ENCODE measurements around the gene CIROP.

CIROP gene, protein sequence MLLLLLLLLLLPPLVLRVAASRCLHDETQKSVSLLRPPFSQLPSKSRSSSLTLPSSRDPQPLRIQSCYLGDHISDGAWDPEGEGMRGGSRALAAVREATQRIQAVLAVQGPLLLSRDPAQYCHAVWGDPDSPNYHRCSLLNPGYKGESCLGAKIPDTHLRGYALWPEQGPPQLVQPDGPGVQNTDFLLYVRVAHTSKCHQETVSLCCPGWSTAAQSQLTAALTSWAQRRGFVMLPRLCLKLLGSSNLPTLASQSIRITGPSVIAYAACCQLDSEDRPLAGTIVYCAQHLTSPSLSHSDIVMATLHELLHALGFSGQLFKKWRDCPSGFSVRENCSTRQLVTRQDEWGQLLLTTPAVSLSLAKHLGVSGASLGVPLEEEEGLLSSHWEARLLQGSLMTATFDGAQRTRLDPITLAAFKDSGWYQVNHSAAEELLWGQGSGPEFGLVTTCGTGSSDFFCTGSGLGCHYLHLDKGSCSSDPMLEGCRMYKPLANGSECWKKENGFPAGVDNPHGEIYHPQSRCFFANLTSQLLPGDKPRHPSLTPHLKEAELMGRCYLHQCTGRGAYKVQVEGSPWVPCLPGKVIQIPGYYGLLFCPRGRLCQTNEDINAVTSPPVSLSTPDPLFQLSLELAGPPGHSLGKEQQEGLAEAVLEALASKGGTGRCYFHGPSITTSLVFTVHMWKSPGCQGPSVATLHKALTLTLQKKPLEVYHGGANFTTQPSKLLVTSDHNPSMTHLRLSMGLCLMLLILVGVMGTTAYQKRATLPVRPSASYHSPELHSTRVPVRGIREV

DNA sequence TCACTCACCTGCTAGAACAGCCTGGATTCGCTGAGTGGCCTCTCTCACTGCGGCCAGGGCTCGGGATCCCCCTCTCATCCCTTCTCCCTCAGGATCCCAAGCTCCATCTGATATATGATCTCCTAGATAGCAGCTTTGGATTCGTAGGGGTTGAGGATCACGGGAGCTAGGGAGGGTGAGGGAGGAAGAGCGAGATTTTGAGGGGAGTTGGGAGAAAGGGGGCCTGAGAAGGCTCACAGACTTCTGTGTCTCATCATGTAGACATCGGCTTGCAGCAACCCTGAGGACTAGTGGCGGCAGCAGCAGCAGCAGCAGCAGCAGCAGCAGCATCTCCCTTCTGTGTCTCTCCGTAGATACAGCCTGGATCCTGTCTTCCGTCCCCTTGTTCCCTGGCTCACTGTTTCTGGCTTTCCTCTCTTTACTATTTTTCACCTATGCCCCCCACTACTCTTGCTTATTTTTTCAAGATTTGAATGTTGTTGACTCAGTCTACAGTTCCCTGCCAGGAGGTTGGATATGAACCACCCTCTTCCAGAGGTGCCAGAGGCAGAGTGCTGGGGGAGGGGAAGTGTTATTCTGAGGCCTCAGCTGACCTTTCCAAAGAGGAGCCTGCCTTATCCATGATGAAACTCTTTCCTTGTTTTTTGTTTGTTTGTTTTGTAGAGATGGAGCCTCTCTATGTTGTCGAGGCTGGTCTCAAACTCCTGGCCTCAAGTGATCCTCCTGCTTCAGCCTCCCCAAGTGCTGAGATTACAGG lies at the start of gene CIROP:
Gene CIROP, minus strand, starts transcription at position 399 of the 757 bp plus-strand sequence. Its CDS starts 69 bp downstream, at position 330.
- no peak for DNase-seq

DNA sequence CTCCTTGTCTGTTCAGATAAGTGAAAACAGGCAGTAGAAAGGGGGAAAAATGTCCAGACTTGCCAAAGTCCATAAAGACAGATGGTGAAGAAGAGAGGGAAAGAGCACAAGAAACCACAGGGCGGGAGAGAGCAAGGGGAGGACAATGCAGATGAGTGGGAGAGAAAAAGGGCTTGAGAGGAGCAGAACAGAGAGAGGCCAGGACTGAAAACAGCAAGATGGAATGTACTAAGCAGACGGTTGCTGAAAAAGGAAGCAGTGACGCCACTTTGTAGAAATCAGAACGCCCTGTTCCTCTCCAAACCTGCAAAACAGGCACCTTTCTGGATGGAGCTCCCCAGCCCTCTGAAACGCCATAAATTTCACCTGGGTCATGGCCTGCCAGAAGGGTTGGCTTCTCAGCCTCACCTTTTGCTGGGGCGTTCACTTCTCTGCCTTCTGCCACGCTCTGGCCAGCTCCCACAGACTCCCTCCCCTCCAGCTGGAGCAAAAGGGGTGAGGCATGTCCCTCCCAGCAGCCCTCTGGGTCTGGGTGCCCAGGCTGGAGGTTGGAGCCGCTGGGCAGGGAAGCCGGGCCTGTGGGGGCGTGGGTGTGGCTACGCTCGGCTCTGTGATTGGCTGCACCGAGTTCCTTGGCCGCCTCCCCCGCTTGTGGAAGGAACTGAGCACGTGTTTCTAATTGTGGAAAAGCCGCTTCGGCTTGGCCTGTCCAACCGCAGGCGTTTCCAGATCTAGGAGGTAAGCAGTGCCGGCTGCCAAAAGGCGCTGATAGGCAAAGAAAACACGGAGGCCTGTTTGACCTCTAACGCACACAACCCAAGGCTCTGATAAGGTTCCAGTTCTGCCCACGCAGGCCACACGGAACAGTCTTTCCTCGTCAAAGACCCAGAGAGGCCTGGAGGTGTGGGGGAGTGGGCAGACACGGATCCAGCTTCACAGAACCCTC lies 49.3 kb upstream of the CIROP start:
- peak; percentile 89 for DNase-seq

DNA sequence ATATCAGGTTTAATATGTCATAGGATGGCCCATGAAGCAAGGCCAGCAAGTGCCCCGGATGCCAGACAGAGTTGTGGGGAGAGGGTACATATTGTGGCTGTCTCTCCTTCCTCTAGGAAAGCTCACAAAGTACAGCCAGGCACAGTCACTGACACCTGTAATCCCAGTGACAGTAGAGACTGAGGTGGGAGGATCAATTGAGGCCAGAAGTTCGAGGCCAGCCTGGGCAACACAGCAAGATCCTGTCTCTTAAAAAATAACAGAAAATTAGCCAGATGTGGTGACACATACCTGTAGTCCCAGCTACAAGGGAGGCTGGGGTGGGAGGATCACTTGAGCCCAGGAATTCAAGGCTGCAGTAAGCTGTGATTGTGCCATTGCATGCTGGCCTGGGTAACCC lies 46.6 kb upstream of the CIROP start:
- DNase-seq = no peak

DNA sequence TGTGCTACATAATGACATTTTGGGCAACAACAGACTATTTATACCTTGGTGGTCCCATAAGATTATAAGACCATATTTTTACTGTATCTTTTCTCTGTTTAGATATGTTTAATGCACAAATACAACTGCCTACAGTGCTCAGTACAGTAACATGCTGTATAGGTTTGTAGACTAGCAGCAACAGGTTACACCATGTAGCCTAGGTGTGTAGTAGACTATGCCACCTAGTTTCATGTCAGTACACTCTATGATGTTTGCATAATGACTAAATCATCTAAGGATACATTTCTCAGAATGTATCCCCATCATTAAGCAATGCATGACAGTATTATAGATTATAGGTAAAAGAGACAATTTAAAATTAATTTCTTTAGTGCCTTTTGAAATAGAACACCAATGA lies 45.0 kb upstream of the CIROP start:
- no peak for DNase-seq

DNA sequence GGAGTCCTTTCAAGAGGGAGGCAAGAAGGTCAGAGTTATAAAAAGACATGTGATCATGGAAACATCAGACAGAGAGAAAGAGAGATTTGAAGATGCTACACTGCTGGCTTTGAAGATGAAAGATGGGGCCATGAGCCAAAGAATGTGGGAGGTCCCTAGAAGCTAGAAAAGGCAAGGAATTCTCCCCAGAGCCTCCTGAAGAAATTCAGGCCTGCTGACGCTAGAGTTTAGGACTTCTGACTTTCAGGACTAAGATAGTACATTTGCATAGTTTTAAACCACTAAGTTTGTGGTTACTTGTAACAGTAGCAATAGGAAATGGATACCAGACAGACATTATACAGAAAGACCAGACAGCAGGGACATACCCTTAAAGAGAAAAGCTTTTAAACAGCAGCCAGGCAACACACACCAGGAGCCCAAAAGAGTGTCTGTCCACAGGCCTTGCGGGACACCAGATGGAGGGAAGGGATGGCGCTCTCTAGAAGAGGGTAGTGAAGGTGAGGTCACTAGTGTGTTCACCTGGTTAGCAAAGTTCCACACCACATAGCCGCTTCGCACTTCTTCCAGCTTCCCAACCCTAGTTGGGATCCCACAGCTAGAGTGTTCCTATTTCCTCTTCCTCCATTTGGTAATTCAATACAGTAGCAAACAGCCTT lies 43.9 kb upstream of the CIROP start:
- DNase-seq = no peak

DNA sequence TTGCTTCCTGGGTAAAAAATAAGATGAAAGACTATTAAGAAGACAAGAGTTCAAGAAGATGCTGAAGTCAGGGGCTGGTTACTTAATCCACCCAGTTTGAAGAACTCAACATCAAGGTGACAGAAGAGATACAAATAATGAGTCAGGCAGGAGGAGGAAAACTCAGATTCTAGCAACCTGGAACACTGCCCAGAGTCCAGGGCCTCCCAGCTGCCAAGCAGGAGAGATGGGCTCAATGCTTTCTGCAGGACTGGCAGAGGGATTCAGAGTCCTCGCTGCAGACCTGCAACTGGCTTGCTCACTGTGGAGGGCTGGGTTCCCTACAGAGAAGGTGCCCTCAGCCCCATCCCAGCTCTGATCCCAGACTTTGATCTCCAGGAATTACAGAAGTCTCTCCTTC lies 42.9 kb upstream of the CIROP start:
- DNase-seq = no peak

DNA sequence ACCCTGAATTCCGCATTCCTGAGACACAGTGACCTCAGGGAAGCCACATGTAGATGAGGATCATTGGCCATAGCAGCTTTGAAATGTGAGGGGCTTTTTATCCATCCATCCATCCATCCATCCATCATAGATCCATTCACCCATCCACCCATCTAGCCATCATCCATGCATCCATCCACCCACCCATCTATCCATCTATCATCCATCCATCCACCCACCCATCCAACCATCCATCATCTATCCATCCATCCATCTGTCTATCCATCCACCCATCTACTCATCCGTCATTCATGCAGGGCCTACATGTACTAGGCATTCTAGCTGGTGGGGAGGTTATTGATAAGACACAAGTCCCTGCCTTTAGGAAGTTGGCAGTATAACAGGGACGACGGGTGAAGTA lies 42.2 kb upstream of the CIROP start:
- DNase-seq = no peak

DNA sequence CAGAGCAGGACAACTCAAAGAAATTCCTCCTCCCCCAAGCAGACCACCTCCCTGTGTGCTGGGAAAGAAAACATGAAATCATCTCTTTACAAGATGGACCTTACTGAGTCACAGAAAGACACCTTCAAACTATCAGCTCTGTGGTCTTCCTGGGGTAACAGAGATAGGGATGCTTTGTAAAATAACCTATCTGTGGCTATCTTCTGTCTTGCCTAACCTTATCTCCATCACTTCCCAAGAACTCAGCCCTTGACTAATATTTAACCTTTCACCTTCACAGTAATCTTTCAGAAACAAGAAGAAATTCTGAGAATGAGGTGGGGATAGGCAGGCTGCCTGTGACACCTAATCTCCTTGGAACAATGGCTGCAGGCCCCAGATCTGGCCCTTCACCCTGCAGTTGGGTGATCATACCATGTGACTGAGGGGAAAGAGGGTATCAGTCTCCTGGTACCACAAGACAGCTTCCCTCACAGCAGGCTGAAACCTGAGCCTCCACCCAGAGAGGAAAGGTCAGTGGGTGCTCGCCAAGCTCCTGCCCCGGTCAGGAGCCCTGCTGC lies 41.6 kb upstream of the CIROP start:
- DNase-seq = no peak

DNA sequence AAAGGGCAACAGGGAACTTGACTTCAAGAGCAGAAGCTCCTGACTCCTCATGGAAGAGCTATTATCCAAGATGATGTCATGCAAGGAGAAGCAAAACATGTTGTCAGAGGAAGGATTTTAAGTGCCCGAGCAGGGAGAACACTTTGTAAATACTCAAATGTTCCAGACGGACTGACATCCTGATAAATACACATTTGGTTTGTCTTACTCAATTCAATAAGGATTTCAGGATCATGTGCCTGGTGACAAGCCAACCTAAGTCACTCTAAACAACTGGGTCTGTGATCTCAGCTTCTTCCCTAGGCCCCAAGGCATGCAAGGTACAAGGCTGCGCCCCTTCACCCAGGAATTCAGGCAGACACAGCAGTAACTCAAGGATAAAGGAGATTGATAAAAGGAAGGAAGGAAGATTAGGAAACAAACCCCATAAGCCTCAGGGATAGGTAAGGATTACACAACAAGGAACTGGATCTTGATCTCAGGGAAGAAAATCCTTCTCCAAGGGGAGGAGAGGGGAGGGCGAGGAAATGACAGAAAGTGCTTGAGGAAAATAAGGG lies 41.1 kb upstream of the CIROP start:
- peak; percentile 61 for DNase-seq

DNA sequence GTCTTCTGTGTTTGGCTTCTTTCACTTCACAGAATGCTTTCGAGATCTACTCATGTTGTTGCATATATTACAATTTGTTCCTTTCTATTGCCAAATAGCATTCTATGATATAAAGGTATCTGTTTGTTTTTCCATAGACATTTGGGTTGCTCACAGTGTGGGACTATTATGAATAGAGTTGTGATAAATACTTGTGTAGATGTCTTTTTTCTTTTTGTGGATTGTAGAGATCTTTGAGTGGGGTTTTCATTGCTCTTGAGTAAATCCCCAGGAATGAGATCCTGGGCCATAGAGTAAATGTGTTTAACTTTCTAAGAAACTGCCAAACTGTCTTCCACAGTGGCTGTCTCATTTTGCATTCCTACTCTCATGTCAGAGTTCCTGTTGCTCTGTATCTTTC lies 39.1 kb upstream of the CIROP start:
- DNase-seq = no peak

DNA sequence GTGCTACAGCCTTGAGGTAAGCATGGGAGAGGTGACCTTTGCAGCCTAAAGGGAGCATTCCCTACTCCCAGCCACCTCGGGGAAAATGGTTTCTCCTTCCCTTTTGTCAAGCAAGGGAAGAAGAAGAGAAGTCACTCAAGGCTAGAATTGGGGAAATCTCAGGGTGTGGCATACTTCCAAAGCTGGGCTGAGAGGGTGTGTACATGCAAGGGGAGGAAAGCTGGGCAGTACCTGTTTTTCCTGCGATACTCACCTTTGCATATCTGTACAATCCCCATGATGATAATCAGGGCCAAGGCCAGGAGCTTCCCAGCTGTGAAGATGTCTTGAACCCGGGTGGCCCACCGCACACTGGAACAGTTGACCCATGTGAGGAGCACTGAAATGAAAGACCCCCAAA lies 38.0 kb upstream of the CIROP start:
- no peak for DNase-seq

DNA sequence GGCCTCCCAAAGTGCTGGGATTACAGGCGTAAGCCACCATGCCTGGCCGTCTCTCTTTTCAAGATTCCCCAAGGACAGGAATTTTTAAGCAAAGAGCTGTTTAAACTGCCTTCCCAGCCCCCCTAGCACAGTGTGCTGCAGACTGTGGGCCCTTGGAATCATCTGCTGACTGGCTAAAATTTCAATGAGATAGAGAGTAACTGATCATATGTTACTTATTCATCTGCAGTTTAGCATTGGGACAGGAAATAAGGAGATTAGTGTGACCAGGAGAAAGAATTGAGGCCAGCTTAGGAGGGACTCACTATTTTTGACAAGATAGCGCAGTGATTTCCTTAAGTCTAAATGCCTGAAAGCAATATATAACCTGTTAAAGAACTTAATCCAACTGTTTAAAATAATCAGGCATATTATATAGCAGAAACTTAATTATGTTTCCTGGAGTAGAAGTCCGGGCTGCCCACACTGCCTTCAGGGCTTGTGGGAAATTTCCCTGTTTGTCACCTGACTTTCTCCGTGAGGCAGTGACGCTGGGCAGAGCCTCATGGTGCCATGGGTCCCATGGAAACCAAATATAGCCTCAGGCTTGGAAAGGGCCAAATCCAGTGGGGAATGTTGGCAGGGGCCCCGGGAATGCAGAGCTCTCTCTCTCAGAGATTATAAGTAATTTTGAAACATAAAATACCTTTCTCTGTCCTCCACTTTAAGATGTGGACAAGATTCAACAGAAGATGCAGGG lies 37.1 kb upstream of the CIROP start:
- DNase-seq = no peak

DNA sequence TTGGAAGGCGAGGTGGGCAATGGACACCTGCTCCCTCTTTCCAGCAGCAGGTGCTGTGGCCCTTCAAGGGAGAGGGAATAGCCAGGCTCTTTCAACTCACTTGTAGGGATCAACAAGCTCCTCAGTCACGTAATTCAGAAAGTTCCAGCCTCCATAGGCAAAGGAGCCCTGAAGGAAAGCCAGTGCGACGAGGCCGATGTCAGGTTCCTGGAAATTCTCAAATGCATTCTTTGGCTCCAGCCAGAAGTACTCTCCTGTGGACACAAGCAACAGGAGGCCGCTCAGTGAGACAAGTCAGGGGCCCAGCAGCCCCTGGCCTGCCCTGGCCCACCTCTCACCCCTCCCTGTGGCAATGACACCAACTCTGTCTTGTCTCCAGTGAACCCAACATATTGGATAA lies 35.6 kb upstream of the CIROP start:
- no peak for DNase-seq

DNA sequence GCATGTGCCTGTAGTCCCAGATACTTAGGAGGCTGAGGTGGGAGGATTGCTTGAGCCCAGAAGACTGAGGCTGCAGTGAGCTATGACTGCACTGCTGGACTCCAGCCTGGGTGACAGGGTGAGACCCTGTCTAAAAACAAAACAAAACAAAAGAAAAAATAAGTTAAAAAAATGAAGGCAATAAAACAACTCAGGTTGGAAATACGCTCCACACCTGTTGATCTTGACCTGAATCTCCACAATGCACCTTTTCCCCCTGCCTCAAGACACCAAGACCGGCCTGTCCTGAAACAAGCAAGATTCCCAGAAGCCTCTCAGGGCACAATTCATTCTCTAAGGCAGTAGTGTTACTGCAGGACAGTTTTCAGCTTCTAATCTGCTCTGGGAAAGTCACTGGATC lies 35.1 kb upstream of the CIROP start:
- DNase-seq = no peak

DNA sequence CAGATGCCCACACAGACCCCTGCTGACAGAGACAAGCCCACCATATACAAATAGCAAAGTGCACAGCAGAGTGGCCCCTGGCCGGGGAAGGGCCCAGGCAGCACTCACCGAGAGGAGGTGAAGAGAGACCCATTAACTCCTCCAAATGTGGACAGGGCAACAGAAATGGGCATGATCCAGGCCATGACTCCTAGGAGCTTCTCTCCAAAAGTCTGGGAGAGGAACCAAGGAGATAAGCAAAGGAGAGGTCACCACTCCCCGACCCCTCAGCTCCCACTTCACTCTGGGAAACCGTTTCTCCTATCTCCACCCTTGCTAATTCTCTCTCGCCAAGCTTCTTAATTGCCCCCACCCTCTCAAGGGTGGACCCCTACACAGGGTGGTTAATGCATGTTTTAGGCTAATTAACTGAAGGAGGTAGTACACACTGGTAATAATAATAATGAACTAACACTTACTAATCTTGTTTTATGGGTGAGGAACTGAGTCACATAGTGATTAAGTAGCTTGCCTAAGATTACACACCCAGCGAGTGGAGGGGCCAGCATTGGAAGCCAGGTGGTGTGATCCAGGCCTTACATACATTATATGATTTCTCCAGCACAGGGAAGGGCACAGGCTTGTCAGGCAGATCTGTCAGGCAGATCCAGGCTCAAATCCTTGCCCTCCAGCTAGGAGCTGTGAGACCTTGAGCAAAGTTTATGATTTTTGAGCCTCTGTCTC lies 33.2 kb upstream of the CIROP start:
- DNase-seq = peak; percentile 92

DNA sequence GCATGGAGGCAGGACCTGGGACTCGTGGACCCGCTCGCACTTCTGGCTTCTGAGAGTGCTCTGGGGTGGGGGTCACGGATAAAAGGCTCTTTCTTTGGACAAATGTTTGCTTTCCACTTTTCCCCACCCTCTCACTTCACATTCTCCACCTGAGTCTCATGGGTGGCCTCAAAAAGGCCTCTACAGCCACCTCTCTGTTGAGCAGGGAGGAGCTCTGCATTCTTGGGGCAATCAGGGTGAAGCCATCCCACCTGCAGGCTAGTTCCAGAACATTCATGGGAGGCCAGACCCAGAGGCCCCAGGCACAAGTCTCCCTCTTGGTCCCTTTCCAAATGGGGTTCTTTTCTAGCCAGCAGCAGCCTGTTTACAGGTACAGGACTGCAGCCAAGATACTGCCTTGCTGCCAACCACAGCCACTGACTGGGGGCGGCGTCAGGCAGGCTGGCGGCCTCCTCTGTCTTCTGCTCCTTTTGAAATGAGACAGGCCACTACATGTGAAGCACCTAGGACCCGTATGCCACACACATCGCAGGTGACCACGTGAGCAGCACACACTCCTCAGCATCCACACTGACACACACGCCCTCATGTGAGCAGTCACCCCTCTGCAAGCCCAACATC lies 32.5 kb upstream of the CIROP start:
- no peak for DNase-seq

DNA sequence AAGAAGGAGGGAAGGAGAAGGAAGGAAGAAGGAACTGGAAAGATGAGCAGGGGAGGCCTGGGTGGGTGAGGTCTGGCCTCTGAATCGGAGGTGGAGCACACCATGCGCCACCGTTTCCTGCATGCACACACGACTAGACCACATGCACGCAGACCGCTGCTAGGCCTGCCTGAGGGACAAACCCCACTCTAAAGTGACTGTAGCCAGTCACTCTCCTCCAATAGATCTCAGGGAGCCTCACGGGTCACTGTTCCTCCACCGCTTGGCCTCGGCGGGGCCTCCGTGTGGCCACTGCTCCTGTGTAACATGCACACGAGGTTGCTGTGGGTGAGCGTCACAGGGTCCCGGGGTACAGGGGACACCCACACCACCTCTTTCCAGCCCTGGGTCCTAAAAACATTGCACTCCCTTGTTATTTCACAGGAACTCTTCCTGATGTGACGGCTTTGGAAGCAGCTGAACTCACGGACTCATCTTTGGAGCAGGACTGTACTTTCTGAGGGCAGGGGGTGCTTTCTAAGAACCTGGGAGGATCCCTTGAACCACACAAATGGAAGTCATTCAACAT lies 31.9 kb upstream of the CIROP start:
- no peak for DNase-seq

DNA sequence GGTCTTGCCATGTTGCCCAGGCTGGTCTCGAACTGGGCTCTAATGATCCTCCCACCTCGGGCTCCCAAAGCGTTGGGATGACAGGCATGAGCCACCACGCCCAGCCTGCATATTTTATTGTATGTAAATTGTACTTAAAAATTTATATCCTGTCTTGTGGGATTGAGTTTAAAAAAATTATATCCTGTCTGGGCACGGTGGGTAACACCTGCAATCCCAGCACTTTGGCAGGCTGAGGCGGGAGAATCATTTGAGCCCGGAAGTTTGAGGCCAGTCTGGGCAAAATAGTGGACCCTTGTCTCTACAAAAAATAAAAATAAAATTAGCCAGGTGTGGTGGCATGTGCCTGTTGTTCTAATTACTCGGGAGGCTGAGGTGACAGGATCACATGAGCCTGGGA lies 28.2 kb upstream of the CIROP start:
- DNase-seq = no peak

DNA sequence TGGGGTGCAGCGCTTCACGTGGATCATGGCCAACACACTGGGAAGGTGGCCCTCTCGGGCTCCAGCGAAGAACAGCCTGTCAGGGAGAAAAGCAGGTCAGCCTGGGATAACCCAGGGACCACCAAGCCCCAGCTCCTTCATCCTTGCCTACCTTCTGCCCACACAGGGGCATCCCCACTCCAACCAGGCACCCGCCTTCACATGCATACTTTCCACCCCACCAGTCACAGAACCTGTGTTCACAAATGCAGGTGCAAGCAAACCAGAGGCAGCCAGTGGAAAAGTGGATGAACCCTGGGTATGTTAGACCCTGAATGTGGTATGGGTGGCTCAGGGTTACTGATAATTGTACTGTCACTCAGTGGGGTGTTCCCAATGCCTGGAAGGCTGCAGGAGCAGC lies 26.7 kb upstream of the CIROP start:
- DNase-seq = no peak

Measured in NCI-H82 (cell line).